Midbrain (tissue), 1 donor: ENCODE data around the gene PBX2.

Source experiments
- DNase-seq: peaks from one replicate; lab custom pipeline; 2025; lab: John Stamatoyannopoulos, UW

Gene PBX2

DNA sequence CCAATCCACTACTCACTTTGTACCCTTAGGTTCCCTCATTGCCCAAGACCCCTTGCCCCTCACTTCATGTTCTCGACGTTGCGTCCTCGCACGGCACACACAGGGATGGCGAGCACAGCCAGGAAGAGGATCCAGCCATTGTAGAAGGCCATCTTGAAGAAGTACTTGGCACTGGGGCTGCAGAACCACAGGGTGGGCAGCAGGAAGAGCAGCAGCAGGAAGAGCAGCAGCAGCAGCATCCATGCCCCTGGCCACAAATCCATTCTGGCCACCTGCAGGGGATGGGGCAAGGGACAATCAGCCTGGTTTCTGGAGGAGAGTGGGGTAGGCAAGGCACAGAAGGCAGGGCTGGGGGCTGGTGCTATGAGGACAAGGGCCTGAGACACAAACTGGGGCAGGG, 18.8 kb downstream of the PBX2 start:
- DNase-seq, result no peak

- no peak for DNase-seq
Measured at GRCh38 chr6:32170294-32170693, 19.7 kb downstream of the PBX2 start.

DNA sequence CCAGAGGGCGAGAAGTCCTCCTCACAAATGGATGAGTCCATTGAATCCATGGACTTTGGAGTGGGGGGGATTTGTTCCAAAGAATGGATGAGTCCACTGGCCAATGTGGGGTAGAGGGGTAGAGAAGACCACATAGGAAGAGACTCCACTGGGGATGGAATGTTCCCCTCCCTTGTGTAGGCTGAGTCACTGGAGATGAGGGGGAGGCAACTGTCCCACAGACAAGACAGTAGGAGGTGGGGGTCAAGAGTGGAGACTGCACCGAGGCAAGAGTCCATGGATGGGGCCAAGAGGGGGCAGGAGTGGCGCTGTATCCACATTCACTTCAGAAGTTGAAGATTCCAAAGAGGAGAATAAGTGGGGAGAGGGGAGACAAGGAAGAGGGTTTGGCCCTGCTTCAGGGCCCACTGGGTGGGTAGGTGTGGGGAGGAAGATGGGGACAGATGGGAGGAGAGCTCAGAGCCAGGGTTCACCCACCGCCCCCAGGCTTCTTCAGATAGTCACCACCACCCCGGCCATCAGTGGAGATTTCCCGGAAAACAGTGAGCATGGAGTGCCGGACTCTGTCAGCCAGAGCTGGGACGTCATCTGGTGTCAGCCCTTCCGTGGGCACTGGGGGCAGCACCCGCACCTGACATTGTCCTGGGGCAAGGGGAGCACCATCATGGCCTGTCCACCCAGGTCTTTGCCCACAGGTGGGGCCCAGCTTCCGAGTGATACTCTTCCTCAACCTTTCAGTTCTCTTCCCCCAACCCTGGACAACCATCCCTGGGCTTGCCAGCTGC, 21.0 kb downstream of the PBX2 start:
- DNase-seq, result no peak

- DNase-seq, result no peak
Measured at GRCh38 chr6:32168350-32168749, 21.7 kb downstream of the PBX2 start.

GRCh38 chr6:32167761-32168262, 22.2 kb downstream of the PBX2 start:
- DNase-seq, result no peak

DNA sequence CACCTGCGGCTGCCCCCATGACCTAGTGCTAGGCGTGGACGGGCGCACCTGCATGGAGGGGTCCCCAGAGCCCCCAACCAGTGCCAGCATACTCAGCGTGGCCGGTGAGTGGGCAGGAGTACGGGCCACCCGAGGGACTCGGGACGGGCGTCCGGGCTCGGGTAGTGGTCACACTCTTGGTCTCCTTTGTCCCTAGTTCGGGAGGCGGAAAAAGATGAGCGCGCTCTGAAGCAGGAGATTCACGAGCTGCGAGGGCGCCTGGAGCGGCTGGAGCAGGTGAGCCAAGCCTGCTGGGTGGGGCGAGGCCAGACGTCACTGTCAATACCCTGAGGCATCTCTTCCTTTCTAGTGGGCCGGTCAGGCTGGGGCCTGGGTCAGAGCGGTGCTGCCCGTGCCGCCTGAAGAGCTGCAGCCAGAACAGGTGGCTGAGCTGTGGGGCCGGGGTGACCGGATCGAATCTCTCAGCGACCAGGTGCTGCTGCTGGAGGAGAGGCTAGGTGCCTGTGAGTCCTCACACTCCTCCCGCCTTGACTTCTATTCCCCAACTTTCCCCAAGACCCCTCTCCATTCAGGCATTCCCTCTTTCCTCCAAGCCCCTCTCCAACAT, 22.7 kb downstream of the PBX2 start:
- no peak for DNase-seq

DNA sequence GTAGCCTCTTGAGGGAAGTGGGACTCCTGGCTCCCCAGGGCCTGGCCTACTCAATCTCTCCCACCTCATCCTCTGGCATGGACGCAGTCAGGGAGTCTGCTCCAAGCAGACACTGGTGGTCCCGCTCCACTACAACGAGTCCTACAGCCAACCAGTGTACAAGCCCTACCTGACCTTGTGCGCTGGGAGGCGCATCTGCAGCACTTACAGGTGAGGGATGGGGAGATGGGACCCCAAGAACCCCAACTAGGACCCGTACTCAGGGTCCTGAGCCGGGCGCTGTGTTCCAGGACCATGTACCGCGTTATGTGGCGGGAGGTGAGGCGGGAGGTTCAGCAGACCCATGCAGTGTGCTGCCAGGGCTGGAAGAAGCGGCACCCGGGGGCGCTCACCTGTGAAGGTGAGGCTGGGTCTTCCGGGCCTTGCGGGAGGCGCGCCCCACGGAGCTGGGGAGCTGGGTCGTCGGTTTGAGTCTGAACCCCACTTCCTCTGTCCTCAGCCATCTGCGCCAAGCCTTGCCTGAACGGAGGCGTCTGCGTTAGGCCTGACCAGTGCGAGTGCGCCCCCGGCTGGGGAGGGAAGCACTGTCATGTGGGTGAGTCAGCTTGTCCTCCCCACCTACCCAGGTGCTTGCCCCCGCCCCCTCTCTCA, 23.5 kb downstream of the PBX2 start:
- DNase-seq, result no peak

DNA sequence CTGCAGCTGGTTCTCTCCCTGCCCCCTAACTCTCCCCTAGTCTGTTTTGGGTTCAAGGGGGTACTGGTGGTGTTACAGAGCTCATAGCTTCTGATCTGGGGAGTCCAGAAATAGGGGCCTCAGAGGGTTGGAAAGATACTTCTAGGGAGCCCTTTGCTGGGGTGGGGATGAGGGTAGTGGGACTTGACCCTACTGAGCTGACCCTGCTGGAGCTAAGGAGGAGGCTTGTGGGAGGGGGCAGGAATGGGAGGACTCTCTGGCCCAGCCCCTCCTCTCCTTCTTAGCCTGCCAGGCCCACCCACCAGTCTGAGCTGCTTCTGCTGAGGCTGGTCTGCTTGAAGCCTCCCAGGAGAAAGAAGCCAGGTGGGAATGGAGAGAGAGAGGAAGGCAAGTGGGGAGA, 25.7 kb downstream of the PBX2 start, which contains the start of gene EGFL8:
TSS of gene EGFL8 (plus strand) at position 301 of the 400 bp plus-strand sequence. CDS start 1,571 bp downstream, outside the sequence.
- no peak for DNase-seq

DNA sequence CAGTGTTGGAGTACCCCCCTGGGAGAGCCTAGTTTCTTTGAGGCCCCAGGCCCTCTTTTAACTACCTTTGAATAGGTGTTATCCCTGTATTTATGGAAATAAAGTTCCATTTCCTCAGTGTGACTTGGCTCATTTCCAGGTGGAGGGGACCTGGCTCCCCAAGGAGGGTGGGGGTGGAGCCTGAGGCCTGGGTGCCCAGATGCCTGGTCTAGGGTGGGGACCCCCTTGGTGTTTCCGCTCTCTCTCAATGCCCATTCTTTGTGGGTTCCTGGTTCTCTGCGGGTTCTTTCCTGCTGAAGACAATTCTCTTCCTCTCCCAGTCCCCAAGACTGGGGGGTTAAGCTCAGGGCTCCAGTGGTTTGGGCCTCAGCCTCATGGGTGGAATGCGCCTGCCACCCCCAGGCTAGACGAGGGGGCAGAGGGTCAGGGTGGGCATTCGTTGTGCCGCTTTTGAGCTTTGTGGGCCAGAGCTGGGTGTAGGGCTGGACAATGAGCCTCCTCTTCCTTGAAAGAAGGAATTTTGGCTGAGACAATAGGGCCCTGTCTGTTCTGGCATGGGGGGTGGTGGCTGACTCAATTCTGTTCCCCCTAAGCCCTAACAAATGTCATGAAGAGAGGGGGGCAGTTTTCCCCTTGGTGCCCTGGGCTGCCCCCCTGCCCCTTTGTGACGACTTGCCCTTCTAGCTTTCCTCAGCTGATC, 26.3 kb downstream of the PBX2 start:
- DNase-seq, result peak; percentile 19

- DNase-seq, result no peak
Measured at GRCh38 chr6:32158052-32158451, 31.9 kb downstream of the PBX2 start.

DNA sequence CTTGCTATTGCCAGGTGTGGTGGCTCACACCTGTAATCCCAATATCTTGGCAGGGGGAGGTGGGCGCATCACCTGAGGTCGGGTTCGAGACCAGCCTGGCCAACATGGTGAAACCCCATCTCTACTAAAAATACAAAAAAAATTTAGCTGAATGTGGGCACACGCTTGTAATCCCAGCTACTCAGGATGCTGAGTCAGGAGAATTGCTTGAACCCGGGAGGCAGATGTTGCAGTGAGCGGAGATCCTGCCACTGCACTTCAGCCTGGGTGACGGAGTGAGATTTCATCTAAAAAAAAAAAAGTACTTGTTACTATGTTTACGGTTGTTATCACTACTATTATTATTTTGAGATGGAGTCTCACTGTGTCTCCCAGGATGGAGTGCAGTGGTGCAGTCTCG, 33.1 kb downstream of the PBX2 start:
- no peak for DNase-seq

- DNase-seq, result peak; percentile 49
Measured at GRCh38 chr6:32154514-32155161, 35.4 kb downstream of the PBX2 start.

DNA sequence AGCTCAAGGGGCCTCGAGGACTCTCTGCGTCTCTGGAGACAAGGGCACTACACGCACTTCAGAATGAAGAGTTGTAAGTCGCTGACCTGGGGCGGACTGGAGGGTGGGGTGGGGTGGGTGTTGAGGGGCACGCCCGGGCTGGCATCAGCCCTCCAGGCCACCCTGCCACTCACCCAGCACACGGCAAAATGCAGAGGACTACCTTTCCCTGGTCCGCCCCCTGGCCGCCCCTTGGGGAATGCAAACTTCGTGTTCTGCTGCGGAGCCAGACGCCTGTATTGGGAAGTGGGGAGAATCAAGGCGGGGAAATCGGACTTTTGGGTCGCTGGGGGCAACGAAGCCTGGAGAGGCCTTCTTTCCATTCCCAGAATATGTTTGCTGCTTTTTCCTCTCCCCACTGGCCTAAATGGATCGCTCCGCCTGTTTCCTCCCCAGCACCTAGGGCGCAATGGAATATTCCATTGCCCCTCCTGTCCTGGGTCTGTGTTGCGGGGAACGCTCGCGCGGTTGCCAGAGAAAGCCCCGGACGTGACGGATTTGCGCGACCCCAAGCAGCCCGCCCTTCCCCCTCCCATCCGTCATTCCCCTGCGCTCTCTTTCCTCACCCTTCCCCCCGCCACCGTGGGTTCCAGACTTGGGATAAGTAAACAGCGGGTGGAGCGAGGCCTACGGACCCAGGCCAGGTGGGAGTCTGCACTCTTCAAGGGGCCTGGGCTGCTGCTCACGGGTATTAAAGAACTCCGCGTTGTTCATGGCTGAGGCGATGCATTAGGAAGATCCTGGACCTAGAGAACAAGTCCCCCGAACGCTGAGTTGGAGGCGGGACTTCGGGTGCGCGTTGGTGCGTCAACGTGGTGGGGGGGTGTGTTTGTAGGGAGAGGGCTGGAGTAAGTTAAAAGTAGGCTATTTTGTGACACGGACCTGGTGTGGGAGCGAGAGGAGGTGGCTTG, 36.2 kb downstream of the PBX2 start, which contains the start of gene PPT2:
TSS of gene PPT2 (plus strand) at position 578 of the 950 bp plus-strand sequence. CDS start 454 bp downstream, outside the sequence.
- peak; percentile 90 for DNase-seq

DNA sequence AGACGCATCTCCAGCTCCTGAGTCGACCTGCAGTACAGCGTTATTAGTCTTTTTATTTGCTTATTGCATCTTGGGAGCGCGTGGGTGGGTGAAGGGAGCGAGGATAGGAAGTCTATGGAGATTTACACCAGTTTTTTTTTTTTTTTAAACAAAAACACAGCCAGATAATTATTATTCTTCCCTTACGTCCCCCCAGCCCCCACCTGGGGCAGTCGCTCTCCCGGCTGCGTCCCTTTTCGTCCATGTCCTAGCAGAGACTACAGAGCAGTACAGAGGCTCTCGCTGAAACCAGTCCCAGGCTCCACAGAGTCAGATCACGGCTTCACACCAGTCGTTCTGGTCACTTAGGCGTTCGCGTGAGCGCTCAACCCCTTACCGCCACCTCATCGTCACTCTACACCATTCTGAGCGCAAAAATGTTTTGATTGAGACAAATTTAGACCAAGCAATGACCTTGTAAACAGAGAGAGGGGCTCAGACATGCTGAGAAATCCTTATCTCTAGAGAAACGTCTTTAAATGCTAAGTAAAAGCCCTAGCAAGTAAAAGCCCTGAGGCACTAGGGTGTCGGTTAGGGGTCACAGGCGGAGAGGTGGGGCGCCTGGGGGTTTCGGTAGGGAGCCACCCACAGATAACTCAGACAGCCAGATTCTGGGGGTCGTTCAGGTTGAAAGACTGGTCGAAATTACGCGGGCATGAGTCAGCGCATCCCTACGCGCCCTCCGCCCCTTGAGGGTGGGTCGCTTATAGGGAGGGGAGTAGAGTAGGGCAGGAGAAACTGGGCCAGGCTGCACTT, 37.0 kb downstream of the PBX2 start:
- DNase-seq, result no peak

GRCh38 chr6:32151863-32152768, 37.9 kb downstream of the PBX2 start, which contains the start of gene PRRT1:
PRRT1 (minus strand) TSS chr6:32151939; CDS start chr6:32151827, 112 bp downstream.
- DNase-seq, result peak; percentile 37

DNA sequence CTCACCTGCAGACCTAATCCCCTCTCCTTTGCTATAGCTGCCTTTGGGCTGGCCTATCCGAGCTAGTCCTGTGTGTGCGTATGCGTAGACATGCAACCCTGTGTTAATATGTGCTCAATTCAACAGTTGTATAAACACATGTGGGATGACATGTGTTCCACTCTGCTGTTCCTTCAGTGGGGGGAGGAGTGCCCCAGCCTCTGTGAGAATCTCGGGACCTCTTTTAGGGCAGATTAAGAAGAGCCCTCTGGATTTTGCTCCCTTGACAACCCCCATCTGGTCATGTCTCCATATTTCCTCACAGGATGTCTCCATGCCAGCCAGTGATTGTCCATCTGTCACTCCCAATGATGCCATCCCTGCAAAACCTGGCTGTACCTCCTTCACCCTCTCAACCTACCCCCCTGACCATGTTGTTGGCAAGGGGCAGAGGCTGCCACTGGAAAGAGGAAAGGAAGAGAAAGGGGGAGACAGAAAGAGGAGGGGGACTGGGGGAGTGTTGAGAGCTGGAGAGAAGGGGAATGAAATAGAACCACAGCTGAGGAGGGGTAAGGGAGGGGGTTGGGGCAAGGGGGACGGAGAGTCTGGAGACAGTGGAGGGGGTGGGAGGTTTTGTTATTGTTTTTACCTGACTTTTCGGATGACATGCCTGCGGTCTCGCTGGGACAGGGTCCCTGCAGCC, 38.7 kb downstream of the PBX2 start:
- DNase-seq, result no peak

DNA sequence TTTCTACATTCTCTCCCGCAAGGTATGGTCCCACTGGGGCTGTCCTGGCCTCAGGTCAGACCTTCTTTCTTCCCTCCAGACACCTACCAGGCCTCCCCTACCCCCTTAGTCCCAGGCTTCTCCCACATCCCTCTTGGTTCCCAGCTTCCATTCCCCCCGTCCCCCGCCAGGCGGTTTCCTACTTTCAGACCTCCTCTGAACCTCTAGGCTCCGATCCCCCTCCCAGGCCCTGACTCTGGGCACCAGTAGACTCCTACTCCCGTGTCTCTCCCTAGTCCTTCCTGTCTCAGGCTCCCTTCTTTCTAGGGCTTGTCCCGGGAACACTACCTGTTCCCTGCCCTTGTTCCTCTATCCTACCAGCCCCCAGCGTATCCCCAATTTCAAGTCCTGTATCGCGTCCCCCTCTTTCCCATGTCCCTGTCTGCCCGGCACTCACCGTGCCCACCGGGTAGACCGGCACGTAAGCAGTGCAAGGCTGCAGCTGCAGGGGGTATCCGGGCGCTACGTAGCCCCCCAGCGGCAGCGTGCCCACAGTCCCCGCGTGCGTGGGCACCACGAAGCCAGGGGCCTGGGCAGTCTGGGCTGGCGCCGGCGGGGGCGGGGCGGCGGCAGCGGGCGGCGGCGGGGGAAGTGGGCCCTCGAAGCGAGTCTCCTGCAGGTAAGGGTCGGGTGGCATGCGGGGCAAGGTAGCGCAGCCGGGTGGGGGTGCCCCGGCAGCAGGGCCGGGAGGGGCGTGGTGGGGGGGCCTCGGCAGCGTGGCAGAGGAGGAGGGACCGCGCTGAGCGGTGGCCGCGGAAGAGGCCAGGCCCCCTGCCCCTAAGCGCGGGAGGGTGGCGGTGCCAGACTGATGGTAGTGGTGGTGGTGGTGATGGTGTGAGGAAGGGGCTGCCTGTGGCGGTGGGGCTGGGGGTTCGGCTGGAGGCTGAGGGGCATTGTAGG, 39.8 kb downstream of the PBX2 start:
- DNase-seq, result no peak
